Peyer's patch (tissue), 4 donors: ENCODE data around the gene PREP.

Source experiments
- POLR2A ChIP-seq, 2 donors: fragments of 450-650 bp; IDR thresholded peaks; one replicate each; pipeline ENCODE4 v1.5.1; 2017; ENCODE audit warnings: antibody characterized with exemption in 2 of 2, mild to moderate bottlenecking in 2 of 2, moderate library complexity in 2 of 2
- TF ChIP-seq, protein P1 (sequence below), 6 experiments: fragments of 450-650 bp in 4 of 6; fragments of 200-600 bp in 2 of 6; sonication (generic) in 1 of 6; IDR thresholded peaks; one replicate each; pipeline ENCODE4 v1.5.1; 2017 to 2019; ENCODE audit warnings: antibody characterized with exemption in 6 of 6, mild to moderate bottlenecking in 3 of 6, moderate library complexity in 1 of 6

DNA sequence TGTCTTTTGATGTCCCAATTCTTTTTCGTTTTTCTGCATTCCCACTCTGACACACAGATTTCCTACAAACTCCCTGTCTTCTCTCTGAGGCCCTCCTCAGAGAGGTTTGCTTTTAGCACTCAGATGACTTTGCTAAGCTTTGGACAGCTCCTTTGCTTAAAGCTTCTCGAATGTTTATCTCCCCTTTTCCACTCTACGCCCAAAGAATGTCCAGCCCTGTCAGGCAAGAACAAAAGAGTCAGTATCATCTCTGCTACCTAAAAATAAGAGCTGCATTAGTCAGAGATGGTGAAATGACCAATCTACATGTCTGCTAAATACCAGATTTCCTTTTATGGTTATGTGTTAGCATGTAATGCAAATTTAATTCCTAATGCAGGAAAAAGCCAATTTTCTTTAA is 56.8 kb downstream of the PREP start:
- TF ChIP-seq POLR2A (IDR thresholded peaks at IDR 0.05) = no peak
- TF ChIP-seq, protein P1, sequence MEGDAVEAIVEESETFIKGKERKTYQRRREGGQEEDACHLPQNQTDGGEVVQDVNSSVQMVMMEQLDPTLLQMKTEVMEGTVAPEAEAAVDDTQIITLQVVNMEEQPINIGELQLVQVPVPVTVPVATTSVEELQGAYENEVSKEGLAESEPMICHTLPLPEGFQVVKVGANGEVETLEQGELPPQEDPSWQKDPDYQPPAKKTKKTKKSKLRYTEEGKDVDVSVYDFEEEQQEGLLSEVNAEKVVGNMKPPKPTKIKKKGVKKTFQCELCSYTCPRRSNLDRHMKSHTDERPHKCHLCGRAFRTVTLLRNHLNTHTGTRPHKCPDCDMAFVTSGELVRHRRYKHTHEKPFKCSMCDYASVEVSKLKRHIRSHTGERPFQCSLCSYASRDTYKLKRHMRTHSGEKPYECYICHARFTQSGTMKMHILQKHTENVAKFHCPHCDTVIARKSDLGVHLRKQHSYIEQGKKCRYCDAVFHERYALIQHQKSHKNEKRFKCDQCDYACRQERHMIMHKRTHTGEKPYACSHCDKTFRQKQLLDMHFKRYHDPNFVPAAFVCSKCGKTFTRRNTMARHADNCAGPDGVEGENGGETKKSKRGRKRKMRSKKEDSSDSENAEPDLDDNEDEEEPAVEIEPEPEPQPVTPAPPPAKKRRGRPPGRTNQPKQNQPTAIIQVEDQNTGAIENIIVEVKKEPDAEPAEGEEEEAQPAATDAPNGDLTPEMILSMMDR (IDR thresholded peaks at IDR 0.05) = no peak
